HCT116 (cell line): ENCODE results near the gene CHSY3. TPM values are rescaled to one million over a fixed set of nuclear protein-coding genes. Genes with fewer than 3 reads are reported as not detected.

Source experiments
- ATAC-seq: fragments of 200-7000 bp; cut with Tn5 transposase; 2 replicates; pipeline ENCODE4 v1.9.1; 2020; ENCODE audit warnings: mild to moderate bottlenecking, moderate library complexity
- BruUV-seq: library from RNA; stranded (reverse); fragments of 400-500 nt; replicated peaks from 2 replicates; lab custom pipeline; 2021; lab: Mats Ljungman, UMichigan
- CTCF ChIA-PET: fragments of 300-600 bp; sonication (Branson Sonifier 250); formaldehyde crosslinking; loops from one replicate; lab custom pipeline; 2021; ENCODE audit warnings: antibody characterized with exemption; lab: Charles Lee
- POLR2A ChIA-PET: fragments of 300-600, 350-600 bp; sonication (Branson Sonifier 250); formaldehyde crosslinking; loops from one replicate; lab custom pipeline; 2021; ENCODE audit warnings: antibody characterized with exemption; lab: Charles Lee
- RAD21 ChIA-PET, 2 experiments: fragments of 300-600 bp; sonication (Branson Sonifier 250); formaldehyde crosslinking; loops; one replicate each; lab custom pipeline; 2023; ENCODE audit warnings: low total read pairs in 2 of 2; ENCODE audit not compliant: uncharacterized antibody in 2 of 2, unreplicated experiment in 2 of 2, low non-redundant PET in 1 of 2; lab: Charles Lee
- DNase-seq: peaks from one replicate; pipeline ENCODE4 v3.0.0-alpha.2; 2010; ENCODE audit warnings: low read depth, low spot score
- H2AFZ ChIP-seq: fragments of 200-600 bp; shearing (Covaris generic), sonication (generic); 2 replicates; pipeline ENCODE4 v1.6.1; 2017; ENCODE audit warnings: low read depth, mixed run types, mixed read lengths, antibody characterized with exemption, low read length; ENCODE audit not compliant: poor library complexity, severe bottlenecking
- H3K27ac ChIP-seq: 2 replicates; pipeline ENCODE4 v1.5.1; 2012; ENCODE audit warnings: low read depth, low read length
- H3K27me3 ChIP-seq: fragments of 200-600 bp; sonication (generic); 2 replicates; pipeline ENCODE4 v1.6.1; 2016; ENCODE audit warnings: mixed run types, low read length, mixed read lengths; ENCODE audit not compliant: insufficient read depth
- H3K36me3 ChIP-seq, 2 experiments: fragments of 200-500 bp in 1 of 2; fragments of 200-600 bp in 1 of 2; sonication (Bioruptor generic) in 1 of 2; sonication (generic) in 1 of 2; 2 replicates each; pipeline versions ENCODE4 v1.5.1 to v1.6.1; 2014 to 2016; ENCODE audit warnings: low read length in 2 of 2, inconsistent platforms in 1 of 2, mixed read lengths in 1 of 2, mixed run types in 1 of 2; ENCODE audit not compliant: insufficient read depth in 2 of 2, control insufficient read depth in 1 of 2
- H3K4me1 ChIP-seq, 2 experiments: fragments of 200-600 bp in 1 of 2; sonication (generic) in 1 of 2; 2 replicates each; pipeline versions ENCODE4 v1.5.1 to v1.6.1; 2012 to 2017; ENCODE audit warnings: low read length in 2 of 2, inconsistent platforms in 1 of 2, mild to moderate bottlenecking in 1 of 2, mixed read lengths in 1 of 2, mixed run types in 1 of 2, moderate library complexity in 1 of 2; ENCODE audit not compliant: insufficient read depth in 2 of 2, control insufficient read depth in 1 of 2
- H3K4me2 ChIP-seq: fragments of 200-600 bp; sonication (generic); 2 replicates; pipeline ENCODE4 v1.6.1; 2017; ENCODE audit warnings: mixed run types, low read length, mixed read lengths
- H3K4me3 ChIP-seq, 2 experiments: fragments of 200-600 bp in 1 of 2; sonication (generic) in 1 of 2; replicated peaks in 1 of 2; 2 replicates each; pipeline ENCODE4 v1.5.1; 2011 to 2016; ENCODE audit warnings: low read length in 2 of 2, control low read depth in 1 of 2, low read depth in 1 of 2, mild to moderate bottlenecking in 1 of 2, mixed read lengths in 1 of 2, mixed run types in 1 of 2
- H3K79me2 ChIP-seq: fragments of 200-600 bp; sonication (generic); 2 replicates; pipeline ENCODE4 v1.6.1; 2017; ENCODE audit warnings: mild to moderate bottlenecking, mixed run types, low read length, moderate library complexity, mixed read lengths; ENCODE audit not compliant: insufficient read depth
- H3K9ac ChIP-seq: fragments of 200-600 bp; sonication (generic); 2 replicates; pipeline ENCODE4 v1.6.1; 2016; ENCODE audit warnings: low read length, mixed read lengths
- H3K9me2 ChIP-seq: fragments of 200-600 bp; sonication (generic), shearing (Covaris generic); 2 replicates; pipeline ENCODE4 v1.6.1; 2017; ENCODE audit warnings: mixed run types, mild to moderate bottlenecking, moderate library complexity; ENCODE audit not compliant: insufficient read depth
- H3K9me3 ChIP-seq, 2 experiments: fragments of 200-500 bp in 1 of 2; fragments of 200-600 bp in 1 of 2; sonication (Bioruptor generic) in 1 of 2; sonication (generic) in 1 of 2; 2 replicates each; pipeline ENCODE4 v1.6.1; 2014 to 2017; ENCODE audit warnings: low read length in 2 of 2, mixed read lengths in 2 of 2, inconsistent platforms in 1 of 2, low read depth in 1 of 2, mild to moderate bottlenecking in 1 of 2, mixed run types in 1 of 2, moderate library complexity in 1 of 2; ENCODE audit not compliant: control insufficient read depth in 1 of 2, insufficient read depth in 1 of 2
- H4K20me1 ChIP-seq: fragments of 200-600 bp; sonication (generic), shearing (Covaris generic); 2 replicates; pipeline ENCODE4 v1.6.1; 2017; ENCODE audit warnings: mixed run types, mild to moderate bottlenecking, moderate library complexity; ENCODE audit not compliant: insufficient read depth
- ATF3 ChIP-seq: IDR thresholded peaks from 2 replicates; pipeline ENCODE4 v1.6.1; 2012
- CEBPB ChIP-seq: IDR thresholded peaks from 2 replicates; pipeline ENCODE4 v1.6.1; 2012; ENCODE audit warnings: low read depth
- CTCF ChIP-seq, 3 experiments: fragments of 200-600 bp in 1 of 3; sonication (generic) in 1 of 3; IDR thresholded peaks in 2 of 3; conservative IDR thresholded peaks in 1 of 3; 2 replicates each; pipeline ENCODE4 v1.5.1; 2012 to 2017; ENCODE audit warnings: low read depth in 2 of 3, low read length in 2 of 3, antibody characterized with exemption in 1 of 3, borderline replicate concordance in 1 of 3, control low read depth in 1 of 3, mild to moderate bottlenecking in 1 of 3, mixed read lengths in 1 of 3, mixed run types in 1 of 3, moderate library complexity in 1 of 3; ENCODE audit not compliant: insufficient read depth in 1 of 3
- EGR1 ChIP-seq: IDR thresholded peaks from 2 replicates; pipeline ENCODE4 v1.6.1; 2012; ENCODE audit warnings: low read depth
- EZH2 ChIP-seq: fragments of 200-600 bp; sonication (generic); IDR thresholded peaks from 2 replicates; pipeline ENCODE4 v1.6.1; 2017; ENCODE audit warnings: antibody characterized with exemption, mixed run types
- JUND ChIP-seq: IDR thresholded peaks from 2 replicates; pipeline ENCODE4 v1.6.1; 2012
- POLR2A ChIP-seq: IDR thresholded peaks from 2 replicates; pipeline ENCODE4 v1.7.0; 2011; ENCODE audit warnings: borderline replicate concordance; ENCODE audit not compliant: insufficient read depth, insufficient read length; ENCODE audit errors: extremely low read depth
- POLR2AphosphoS5 ChIP-seq: IDR thresholded peaks from 2 replicates; pipeline ENCODE4 v1.6.1; 2011; ENCODE audit warnings: mild to moderate bottlenecking, low read depth, low read length, moderate library complexity
- RAD21 ChIP-seq: IDR thresholded peaks from 2 replicates; pipeline ENCODE4 v1.6.1; 2012; ENCODE audit warnings: low read depth, mild to moderate bottlenecking
- SIN3A ChIP-seq: IDR thresholded peaks from 2 replicates; pipeline ENCODE4 v1.6.1; 2012; ENCODE audit warnings: low read depth
- SRF ChIP-seq: IDR thresholded peaks from 2 replicates; pipeline ENCODE4 v1.6.1; 2012; ENCODE audit warnings: low read depth
- TCF7L2 ChIP-seq: IDR thresholded peaks from 2 replicates; pipeline ENCODE4 v1.7.0; 2011; ENCODE audit warnings: borderline replicate concordance, inconsistent platforms; ENCODE audit not compliant: insufficient read depth, insufficient read length; ENCODE audit errors: extremely low read depth
- YY1 ChIP-seq: IDR thresholded peaks from 2 replicates; pipeline ENCODE4 v1.6.1; 2011; ENCODE audit warnings: low read length, low read depth, moderate library complexity, mild to moderate bottlenecking; ENCODE audit not compliant: insufficient replicate concordance; ENCODE audit errors: extremely low read depth
- ZNF274 ChIP-seq: fragments of 200-500 bp; sonication (Bioruptor generic); IDR thresholded peaks from 2 replicates; pipeline ENCODE4 v1.6.1; 2014; ENCODE audit warnings: mild to moderate bottlenecking, low read depth, low read length, inconsistent platforms
- intact Hi-C: fragments of 100-400 bp; cut with micrococcal nuclease; formaldehyde crosslinking; loops from 2 replicates; pipeline ENCODE4 v1.10.0; 2022
- total RNA-seq: library from RNA; stranded (reverse); gene quantifications from one replicate; pipeline ENCODE4 v1.2.1, GENCODE V29; 2021; ENCODE audit not compliant: unreplicated experiment
- TF ChIP-seq, protein P1 (sequence below): IDR thresholded peaks from 2 replicates; pipeline ENCODE4 v1.6.1; 2012; ENCODE audit warnings: low read depth

Gene CHSY3
- total RNA-seq, 1 experiment from 2014 or later, result 2.3 TPM

- Histone ChIP-seq H3K4me2 (no peak overlapping the region), H3K9me2 (no peaks in the 10 kb centered on the region), H3K79me2 (no peaks in the 10 kb centered on the region)
- intact Hi-C loops, result no loop called here
- CTCF ChIA-PET, result no interaction called here
- BruUV-seq, result no TSS peak
- no peak for TF ChIP-seq TCF7L2
- TF ChIP-seq, all 23 proteins: peak for 0
- DNase-seq (no peak), ATAC-seq (no peak)
- Histone ChIP-seq H3K27me3 (no peaks in the 10 kb centered on the region), H4K20me1 (no peaks in the 10 kb centered on the region), H3K27ac (no peak overlapping the region), H3K4me3 (no peak overlapping the region), H3K9me3 (no peaks in the 10 kb centered on the region; a peak in 1 of 4 replicates), H3K4me1 (no peaks in the 10 kb centered on the region), H2AFZ (no peak overlapping the region), H3K9ac (no peak overlapping the region), H3K36me3 (no peaks in the 10 kb centered on the region)
- ChIA-PET RAD21 (no interaction called here), POLR2A (no interaction called here)
These were observed 157.5 kb downstream of the CHSY3 start for GRCh38 chr5:130061746-130062145.

DNA sequence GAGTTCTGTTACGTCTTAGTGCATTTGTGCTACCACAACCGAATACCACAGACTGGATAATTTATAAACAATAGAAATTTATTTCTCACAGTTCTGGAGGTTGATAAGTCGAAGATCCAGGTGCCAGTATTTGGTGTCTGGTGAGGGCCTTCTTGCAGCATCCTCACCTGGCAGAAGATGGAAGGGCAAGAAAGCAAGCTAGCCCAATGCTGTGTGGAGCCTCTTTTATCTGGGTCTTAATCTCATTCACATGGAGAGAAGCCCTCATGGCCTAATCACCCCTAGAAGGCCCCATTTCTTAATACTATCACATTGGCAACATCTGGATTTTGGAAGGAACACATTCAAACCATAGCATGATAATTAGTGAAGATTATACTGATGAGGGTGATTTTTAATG is 159.3 kb downstream of the CHSY3 start:
- Histone ChIP-seq H3K27ac (no peak overlapping the region), H3K36me3 (no peaks in the 10 kb centered on the region), H3K9me2 (no peaks in the 10 kb centered on the region), H3K9me3 (no peaks in the 10 kb centered on the region; a peak in 1 of 4 replicates), H3K9ac (no peak overlapping the region), H4K20me1 (no peaks in the 10 kb centered on the region), H3K4me1 (no peaks in the 10 kb centered on the region), H3K4me3 (no peak overlapping the region), H3K4me2 (no peak overlapping the region), H3K79me2 (no peaks in the 10 kb centered on the region), H2AFZ (no peak overlapping the region), H3K27me3 (no peaks in the 10 kb centered on the region)
- ATAC-seq (no peak), DNase-seq (no peak)
- intact Hi-C loops, result no loop called here
- BruUV-seq, result no TSS peak
- RAD21 ChIA-PET, result no interaction called here
- POLR2A ChIA-PET, result no interaction called here
- CTCF ChIA-PET, result no interaction called here
- TF ChIP-seq, protein P1, sequence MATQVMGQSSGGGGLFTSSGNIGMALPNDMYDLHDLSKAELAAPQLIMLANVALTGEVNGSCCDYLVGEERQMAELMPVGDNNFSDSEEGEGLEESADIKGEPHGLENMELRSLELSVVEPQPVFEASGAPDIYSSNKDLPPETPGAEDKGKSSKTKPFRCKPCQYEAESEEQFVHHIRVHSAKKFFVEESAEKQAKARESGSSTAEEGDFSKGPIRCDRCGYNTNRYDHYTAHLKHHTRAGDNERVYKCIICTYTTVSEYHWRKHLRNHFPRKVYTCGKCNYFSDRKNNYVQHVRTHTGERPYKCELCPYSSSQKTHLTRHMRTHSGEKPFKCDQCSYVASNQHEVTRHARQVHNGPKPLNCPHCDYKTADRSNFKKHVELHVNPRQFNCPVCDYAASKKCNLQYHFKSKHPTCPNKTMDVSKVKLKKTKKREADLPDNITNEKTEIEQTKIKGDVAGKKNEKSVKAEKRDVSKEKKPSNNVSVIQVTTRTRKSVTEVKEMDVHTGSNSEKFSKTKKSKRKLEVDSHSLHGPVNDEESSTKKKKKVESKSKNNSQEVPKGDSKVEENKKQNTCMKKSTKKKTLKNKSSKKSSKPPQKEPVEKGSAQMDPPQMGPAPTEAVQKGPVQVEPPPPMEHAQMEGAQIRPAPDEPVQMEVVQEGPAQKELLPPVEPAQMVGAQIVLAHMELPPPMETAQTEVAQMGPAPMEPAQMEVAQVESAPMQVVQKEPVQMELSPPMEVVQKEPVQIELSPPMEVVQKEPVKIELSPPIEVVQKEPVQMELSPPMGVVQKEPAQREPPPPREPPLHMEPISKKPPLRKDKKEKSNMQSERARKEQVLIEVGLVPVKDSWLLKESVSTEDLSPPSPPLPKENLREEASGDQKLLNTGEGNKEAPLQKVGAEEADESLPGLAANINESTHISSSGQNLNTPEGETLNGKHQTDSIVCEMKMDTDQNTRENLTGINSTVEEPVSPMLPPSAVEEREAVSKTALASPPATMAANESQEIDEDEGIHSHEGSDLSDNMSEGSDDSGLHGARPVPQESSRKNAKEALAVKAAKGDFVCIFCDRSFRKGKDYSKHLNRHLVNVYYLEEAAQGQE, result no peak
- TF ChIP-seq SIN3A (no peak), SRF (no peak), RAD21 (no peak), POLR2A (no peak), POLR2AphosphoS5 (no peak), EZH2 (no peak), EGR1 (no peak), ZNF274 (no peak), CTCF (IDR thresholded peaks at IDR 0.05 in 2 of 3, conservative IDR thresholded peaks at IDR 0.05 in 1 of 3; ENCODE audit: borderline replicate concordance in 1 of 3, insufficient read depth in 1 of 3, low read depth in 2 of 3, low read length in 2 of 3) (no peak), JUND (no peak), CEBPB (no peak), YY1 (no peak), ATF3 (no peak)
